ENCODE data around the gene LRRC36.

The LRRC36 gene

GRCh38 chr16:67294171-67294757, 32.4 kb upstream of the LRRC36 start:
- no peak for DNase-seq

GRCh38 chr16:67294938-67295361, 31.7 kb upstream of the LRRC36 start:
- DNase-seq: no peak

- DNase-seq: no peak
Observed at GRCh38 chr16:67296420-67296819, 30.2 kb upstream of the LRRC36 start.

- DNase-seq: no peak
Observed at GRCh38 chr16:67298277-67298676, 28.3 kb upstream of the LRRC36 start.

- no peak for DNase-seq
Observed at GRCh38 chr16:67299269-67299668, 27.3 kb upstream of the LRRC36 start.

GRCh38 chr16:67301080-67301782, 25.4 kb upstream of the LRRC36 start:
- no peak for DNase-seq

- DNase-seq: no peak
Observed at GRCh38 chr16:67302076-67302475, 24.5 kb upstream of the LRRC36 start.

GRCh38 chr16:67302970-67303369, 23.6 kb upstream of the LRRC36 start:
- DNase-seq: no peak

GRCh38 chr16:67304020-67304419, 22.6 kb upstream of the LRRC36 start:
- no peak for DNase-seq

- no peak for DNase-seq
Observed at GRCh38 chr16:67305216-67306071, 21.2 kb upstream of the LRRC36 start.

GRCh38 chr16:67310561-67310960, 16.1 kb upstream of the LRRC36 start:
- no peak for DNase-seq

GRCh38 chr16:67311607-67312488, 14.8 kb upstream of the LRRC36 start:
- DNase-seq: peak; percentile 71 to 80

GRCh38 chr16:67312719-67313118, 13.9 kb upstream of the LRRC36 start:
- DNase-seq: no peak

GRCh38 chr16:67317853-67318252, 8.8 kb upstream of the LRRC36 start:
- DNase-seq: no peak

GRCh38 chr16:67326115-67326471, 522 bp upstream of the LRRC36 start:
- no peak for DNase-seq

- DNase-seq: no peak
Observed at GRCh38 chr16:67327743-67328142, 1.1 kb downstream of the LRRC36 start.

GRCh38 chr16:67329901-67330300, 3.3 kb downstream of the LRRC36 start:
- DNase-seq: no peak

- no peak for DNase-seq
Observed at GRCh38 chr16:67333315-67333714, 6.7 kb downstream of the LRRC36 start.

GRCh38 chr16:67336116-67336515, 9.5 kb downstream of the LRRC36 start:
- DNase-seq: no peak

- DNase-seq: no peak
Observed at GRCh38 chr16:67336648-67337047, 10.0 kb downstream of the LRRC36 start.

- DNase-seq: no peak
Observed at GRCh38 chr16:67339453-67339852, 12.8 kb downstream of the LRRC36 start.

GRCh38 chr16:67341250-67341649, 14.6 kb downstream of the LRRC36 start:
- no peak for DNase-seq

GRCh38 chr16:67342616-67343015, 16.0 kb downstream of the LRRC36 start:
- no peak for DNase-seq
